ENCODE measurements around the gene SEC24B.
"Not testable (repeated sequence)": the region's sequence is repeated elsewhere in the genome, so short reads cannot be mapped to it uniquely, and the experiment has no call there.

The SEC24B gene

GRCh38 chr4:109510687-109511086 is 77.1 kb downstream of the SEC24B start:
- no peak for DNase-seq (ENCODE audit: low read depth)

DNA sequence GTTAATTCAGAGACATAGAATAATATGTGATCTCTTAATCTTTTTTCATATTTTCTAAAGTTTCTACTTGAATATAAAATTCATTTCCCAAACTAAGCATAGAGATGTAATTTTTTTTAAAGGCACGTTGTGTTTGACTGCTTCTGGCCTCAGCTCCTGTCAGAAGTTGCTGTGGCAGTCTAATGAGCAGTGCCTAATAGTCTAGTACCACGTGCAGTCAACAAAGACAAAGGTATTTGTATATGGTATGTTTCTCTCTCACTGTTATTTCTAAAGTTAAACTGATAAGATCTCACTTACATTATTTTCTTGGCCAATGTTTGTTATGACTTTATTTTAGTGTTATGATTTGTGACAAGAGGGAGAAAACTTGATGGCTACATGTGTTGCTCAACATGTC is 77.8 kb downstream of the SEC24B start:
- DNase-seq (ENCODE audit: low read depth): no peak

DNA sequence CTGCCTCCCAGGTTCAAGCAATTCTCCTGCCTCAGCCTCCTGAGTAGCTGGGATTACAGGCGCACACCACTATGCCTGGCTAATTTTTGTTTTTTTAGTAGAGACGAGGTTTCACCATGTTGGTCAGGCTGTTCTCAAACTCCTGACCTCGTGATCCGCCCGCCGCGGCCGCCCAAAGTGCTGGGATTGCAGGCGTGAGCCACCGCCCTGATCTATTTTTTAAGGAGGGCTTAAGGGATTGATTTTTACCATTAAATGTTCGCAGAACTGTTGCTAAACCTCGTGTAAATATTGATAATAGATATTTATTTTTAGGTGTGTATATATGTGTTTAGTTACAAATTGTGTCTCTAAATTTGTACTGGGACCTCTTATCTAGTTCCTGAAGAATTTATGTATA is 79.8 kb downstream of the SEC24B start:
- not testable (repeated sequence) for DNase-seq (ENCODE audit: low read depth)

DNA sequence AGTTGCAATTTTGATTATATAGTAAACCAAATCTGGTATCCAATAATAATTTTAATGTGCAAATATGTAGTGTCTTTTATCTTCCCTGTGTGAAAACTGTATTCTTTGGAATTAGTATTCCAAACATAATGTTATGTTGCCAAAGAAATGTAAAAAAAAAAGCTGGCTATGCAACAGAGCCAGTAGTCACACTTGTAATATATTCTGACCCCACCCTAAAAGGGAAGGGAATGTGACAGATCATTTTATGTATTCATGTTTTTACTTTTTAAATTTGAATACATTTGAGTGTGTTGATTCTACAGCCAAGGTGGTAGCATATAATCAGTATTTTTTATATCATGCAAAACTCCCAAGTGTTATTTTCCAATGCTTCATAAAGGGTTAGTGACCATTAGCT is 98.6 kb downstream of the SEC24B start:
- DNase-seq (ENCODE audit: low read depth): no peak

DNA sequence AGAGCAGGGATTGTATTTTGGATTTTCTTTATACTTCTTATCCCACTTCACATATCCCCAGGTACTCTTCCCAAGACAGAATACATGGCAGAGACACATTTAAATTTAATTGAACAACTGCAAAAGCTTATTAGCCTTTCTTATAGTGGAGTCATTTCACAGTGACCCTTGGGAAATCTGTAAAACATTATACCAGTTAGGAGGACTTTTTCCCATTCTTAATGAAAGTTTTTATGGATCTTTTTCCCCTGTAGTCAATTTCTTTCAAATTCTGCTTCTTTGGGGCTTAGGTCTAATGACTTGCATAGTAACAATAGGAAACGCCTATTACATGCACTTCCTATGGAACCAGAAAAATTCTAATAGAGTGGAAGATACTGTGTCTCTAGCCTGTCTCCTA is 111.8 kb downstream of the SEC24B start:
- DNase-seq (ENCODE audit: low read depth): no peak

GRCh38 chr4:109547394-109547793 is 113.8 kb downstream of the SEC24B start:
- no peak for DNase-seq (ENCODE audit: low read depth)

DNA sequence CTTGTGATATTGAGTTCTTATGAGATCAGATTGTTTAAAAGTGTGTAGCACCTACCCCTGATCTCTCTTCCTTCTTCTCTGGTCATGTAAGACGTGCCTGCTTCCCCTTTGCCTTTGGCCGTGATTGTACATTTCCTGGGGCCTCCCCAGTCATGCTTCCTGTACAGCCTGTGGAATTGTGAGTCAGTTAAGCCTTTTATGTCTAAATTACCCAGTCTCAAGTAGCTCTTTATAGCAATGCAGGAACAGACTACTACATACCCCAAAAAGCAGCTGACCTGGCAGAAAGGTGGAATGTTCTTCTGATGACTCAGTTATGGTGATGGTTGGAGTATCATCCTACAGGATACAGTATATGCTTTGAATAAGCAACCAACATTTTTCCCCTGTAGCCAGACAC is 115.0 kb downstream of the SEC24B start:
- no peak for DNase-seq (ENCODE audit: low read depth)

DNA sequence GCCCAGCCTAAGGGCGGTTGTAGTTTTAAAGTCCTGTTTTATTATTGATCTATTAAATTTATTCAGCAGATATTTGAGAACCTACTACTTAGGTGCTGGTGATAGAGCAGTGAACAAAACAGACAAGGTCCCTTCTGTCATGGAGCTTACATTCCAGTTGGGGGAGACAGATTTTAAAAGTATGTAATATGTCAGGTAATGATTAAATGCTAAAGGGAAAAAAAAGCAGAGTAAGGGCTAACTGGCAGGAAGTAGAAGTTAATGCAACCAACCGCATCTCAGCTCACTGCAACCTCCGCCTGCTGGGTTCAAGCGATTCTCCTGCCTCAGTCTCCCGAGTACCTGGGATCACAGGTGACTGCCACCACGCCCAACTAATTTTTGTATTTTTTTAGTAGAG is 118.6 kb downstream of the SEC24B start:
- no peak for DNase-seq (ENCODE audit: low read depth)

GRCh38 chr4:109553130-109553529 is 119.5 kb downstream of the SEC24B start:
- no peak for DNase-seq (ENCODE audit: low read depth)

DNA sequence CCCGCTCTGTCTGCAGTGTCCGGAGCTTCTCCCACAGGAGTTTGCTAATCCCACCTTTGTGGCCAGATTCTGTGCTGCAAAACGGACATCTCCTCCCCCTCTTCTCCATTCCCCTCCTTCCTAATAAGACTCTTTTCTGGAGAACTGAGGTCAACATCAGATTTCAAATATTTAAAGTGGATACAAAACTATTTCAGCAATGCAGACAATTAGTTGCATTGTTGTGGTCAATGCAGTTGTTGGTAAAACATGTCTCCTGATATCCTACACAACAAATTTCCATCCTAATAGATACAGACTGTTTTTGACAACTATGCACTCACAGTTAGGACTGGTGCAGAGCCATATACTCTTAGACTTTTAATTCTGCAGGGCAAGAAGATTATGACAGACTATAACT is 121.4 kb downstream of the SEC24B start:
- no peak for DNase-seq (ENCODE audit: low read depth)

DNA sequence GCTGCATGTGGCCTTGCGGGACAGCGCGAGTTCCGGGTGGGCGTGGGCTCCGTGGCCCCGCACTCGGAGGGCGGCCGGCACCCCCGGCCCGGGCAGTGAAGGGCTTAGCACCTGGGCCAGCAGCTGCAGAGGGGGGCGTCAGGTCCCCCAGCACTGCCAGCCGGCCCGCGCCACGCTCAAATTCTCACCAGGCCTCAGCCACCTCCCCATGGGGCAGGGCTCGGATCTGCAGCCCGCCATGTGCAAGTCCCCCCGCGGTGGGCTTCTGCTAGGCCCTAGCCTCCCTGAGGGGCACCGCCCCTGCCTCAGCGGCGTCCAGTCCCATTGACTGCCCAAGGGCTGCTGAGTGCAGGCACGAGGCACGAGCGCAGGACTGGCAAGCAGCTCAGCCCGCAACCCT is 123.8 kb downstream of the SEC24B start:
- DNase-seq (ENCODE audit: low read depth): no peak

DNA sequence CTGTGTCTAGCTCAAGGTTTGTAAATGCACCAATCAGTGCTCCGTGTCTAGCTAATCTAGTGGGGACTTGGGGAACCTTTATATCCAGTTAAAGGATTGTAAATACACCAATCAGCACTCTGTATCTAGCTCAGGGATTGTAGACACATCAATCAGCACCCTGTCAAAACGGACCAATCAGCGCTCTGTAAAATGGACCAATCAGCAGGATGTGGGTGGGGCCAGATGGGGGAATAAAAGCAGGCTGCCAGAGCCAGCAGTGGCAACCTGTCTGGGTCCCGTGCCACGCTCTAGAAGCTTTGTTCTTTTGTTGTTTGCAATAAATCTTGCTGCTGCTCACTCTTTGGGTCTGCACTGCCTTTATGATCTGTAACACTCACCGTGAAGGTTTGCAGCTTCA is 124.5 kb downstream of the SEC24B start:
- DNase-seq (ENCODE audit: low read depth): not testable (repeated sequence)

DNA sequence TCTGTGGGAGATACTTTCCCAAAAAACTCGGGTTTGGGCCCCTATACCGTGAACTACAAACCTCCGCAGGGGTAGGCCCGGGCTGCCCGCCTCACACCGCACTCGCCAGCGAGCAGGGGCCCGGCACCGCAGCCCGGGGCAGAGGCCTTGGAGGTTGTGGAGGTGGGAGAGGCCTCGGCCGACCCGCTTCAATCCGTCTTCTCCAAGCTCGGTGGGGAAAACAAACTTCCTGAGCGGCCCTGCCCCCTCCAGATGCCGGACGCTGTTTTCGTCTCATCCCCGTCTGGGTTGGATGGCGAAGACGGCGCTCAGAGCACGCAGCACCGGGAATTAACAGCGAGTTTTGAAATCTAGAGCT is 126.0 kb downstream of the SEC24B start:
- peak; percentile 9 for DNase-seq (ENCODE audit: low read depth)

- peak; percentile 74 for DNase-seq (ENCODE audit: low read depth)
These were observed 126.5 kb downstream of the SEC24B start, which contains the start of gene MCUB for GRCh38 chr4:109559983-109560686. Gene MCUB, plus strand, starts transcription at chr4:109560246. Its CDS starts 92 bp downstream, at chr4:109560338.

DNA sequence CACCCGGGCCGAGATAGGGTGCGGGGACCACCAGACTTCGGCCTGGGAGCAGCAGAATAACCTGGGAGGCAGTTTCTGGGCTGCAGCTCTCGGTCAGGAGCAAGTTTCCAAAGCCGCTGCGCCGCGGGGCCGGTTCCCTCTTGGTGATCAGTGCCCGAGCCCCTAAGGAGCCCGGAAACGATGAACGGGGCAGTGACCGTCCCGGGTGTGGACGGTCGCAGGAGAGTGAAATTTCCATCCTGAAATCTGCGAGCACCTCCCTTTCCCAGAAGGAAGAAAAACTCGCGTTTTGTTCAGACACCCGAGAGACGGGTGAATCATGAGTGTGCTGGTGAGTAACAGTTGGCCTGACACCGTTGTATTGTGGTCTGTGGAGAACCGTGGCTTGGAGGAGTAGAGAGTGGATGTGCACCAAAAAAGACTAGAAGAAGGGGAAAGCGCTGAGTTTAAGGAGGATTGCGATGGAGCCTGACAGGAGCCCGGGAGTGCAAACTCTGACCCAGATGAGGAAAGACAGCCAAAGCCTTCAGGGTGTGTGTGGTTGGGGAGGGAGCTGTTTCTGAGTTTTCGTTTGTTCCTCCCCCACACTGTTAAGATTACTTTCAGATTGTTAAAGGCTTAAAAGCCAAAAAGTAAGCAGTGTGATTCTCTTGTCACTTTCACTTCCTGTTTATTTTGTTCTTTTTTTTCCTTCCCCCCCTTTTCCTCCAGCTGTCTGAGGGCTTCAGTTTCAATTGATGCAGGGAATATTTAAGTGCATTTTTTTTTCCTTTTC is 127.3 kb downstream of the SEC24B start:
- peak; percentile 15 for DNase-seq (ENCODE audit: low read depth)

GRCh38 chr4:109562457-109563239 is 129.0 kb downstream of the SEC24B start:
- no peak for DNase-seq (ENCODE audit: low read depth)

DNA sequence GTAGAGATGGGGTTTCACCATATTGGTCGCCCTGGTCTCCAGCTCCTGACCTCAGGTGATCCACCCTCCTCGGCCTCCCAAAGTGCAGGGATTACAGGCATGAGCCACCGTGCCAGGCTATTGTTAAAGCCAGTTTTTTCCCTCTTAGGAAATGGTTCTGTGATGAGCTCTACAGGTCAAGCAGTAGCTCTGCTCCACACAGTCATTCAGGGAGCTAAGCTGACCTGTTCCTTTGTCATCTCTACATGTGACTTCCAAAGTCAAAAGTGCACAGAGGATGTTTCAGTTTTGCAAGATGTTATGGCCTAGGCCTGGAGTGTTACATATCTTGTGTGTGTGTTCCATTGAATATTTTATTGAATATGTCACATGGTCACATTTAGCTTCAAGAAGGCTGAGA is 137.9 kb downstream of the SEC24B start:
- no peak for DNase-seq (ENCODE audit: low read depth)

DNA sequence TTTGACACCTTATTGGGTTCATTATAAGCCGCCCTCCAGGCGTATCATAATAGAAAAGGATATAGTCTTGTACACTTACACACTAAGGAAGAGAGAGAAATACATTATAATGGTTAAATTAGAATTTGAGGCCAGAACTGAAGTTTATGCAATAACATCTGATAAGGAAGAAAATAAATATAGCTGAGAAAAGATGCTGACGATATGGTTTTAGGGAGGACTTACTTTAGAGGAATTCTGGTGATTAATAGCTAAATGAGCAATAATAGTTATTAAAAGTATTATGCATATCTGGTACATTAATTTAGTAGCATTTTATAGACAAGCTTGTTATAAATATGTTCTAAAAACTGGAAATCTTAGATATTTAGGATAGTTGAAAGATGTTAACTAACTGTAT is 138.5 kb downstream of the SEC24B start:
- no peak for DNase-seq (ENCODE audit: low read depth)

GRCh38 chr4:109574443-109574850 is 140.8 kb downstream of the SEC24B start:
- DNase-seq (ENCODE audit: low read depth): no peak

- DNase-seq (ENCODE audit: low read depth): no peak
These were observed 141.6 kb downstream of the SEC24B start for GRCh38 chr4:109574931-109575804.

DNA sequence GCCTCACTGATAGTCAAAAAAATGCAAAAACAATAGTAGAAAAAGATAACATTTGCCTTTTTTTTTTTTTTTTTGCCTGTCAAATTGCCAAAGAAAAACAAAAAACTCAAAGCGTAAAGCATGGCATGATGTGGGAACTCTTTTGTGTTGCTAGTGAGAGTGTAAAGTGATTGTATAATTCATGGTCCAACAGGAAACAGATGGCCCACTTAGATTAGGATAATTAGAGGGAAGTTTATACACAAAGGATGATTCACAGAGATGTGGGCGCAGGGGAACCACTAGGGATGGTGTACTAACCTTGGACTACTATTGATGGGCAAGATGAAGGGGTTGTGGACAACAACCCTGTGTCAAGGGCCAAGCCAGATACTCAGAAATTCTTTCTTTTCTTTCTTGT is 142.8 kb downstream of the SEC24B start:
- no peak for DNase-seq (ENCODE audit: low read depth)

GRCh38 chr4:109578846-109579245 is 145.2 kb downstream of the SEC24B start:
- DNase-seq (ENCODE audit: low read depth): no peak

Data from stimulated activated CD8-positive, alpha-beta memory T cell treated with anti-CD3 and anti-CD28 coated beads, Interleukin-7, amount 100 ng/mL, for 24 hours (primary cell).